ENCODE measurements around the gene ACACB. TPM values are rescaled to one million over a fixed set of nuclear protein-coding genes. Genes with fewer than 3 reads are reported as not detected.

The ACACB gene
- total RNA-seq, 2 experiments from 2014 or later = 21.4 to 23.2 TPM

- ATAC-seq (ENCODE audit: low read depth) (no peak), DNase-seq (no peak)
- no peak overlapping the region for H3K27ac Mint-ChIP-seq
- H3K27me3 Mint-ChIP-seq = no peaks in the 10 kb centered on the region
- H3K9me3 Mint-ChIP-seq = no peaks in the 10 kb centered on the region
- H3K36me3 Mint-ChIP-seq = no peaks in the 10 kb centered on the region
- POLR2A ChIA-PET = no interaction called here
- no peaks in the 10 kb centered on the region for H3K4me1 Mint-ChIP-seq
- H3K4me3 Mint-ChIP-seq = no peak overlapping the region
Measured at GRCh38 chr12:109284392-109284791, 168.0 kb downstream of the ACACB start.

- Mint-ChIP-seq H3K9me3 (no peaks in the 10 kb centered on the region), H3K4me3 (no peak overlapping the region), H3K27ac (no peak overlapping the region), H3K27me3 (peaks cover 2% of the 10 kb centered on the region), H3K36me3 (no peaks in the 10 kb centered on the region), H3K4me1 (no peaks in the 10 kb centered on the region)
- ATAC-seq (ENCODE audit: low read depth) (no peak), DNase-seq (no peak)
- POLR2A ChIA-PET = no interaction called here
Measured at GRCh38 chr12:109286252-109286651, 169.9 kb downstream of the ACACB start.

- DNase-seq (no peak), ATAC-seq (ENCODE audit: low read depth) (no peak)
- H3K36me3 Mint-ChIP-seq = no peaks in the 10 kb centered on the region
- no peaks in the 10 kb centered on the region for H3K9me3 Mint-ChIP-seq
- H3K4me1 Mint-ChIP-seq = no peaks in the 10 kb centered on the region
- H3K27ac Mint-ChIP-seq = no peak overlapping the region
- H3K4me3 Mint-ChIP-seq = no peak overlapping the region
- peaks cover 3% of the 10 kb centered on the region for H3K27me3 Mint-ChIP-seq
- POLR2A ChIA-PET = no interaction called here
Measured at GRCh38 chr12:109286652-109287051, 170.3 kb downstream of the ACACB start.

GRCh38 chr12:109287181-109287580 lies 170.8 kb downstream of the ACACB start:
- no peak for ATAC-seq (ENCODE audit: low read depth)
- no peaks in the 10 kb centered on the region for H3K4me1 Mint-ChIP-seq
- H3K36me3 Mint-ChIP-seq = no peaks in the 10 kb centered on the region
- POLR2A ChIA-PET = no interaction called here
- H3K4me3 Mint-ChIP-seq = no peak overlapping the region
- H3K9me3 Mint-ChIP-seq = no peaks in the 10 kb centered on the region
- no peak overlapping the region for H3K27ac Mint-ChIP-seq
- DNase-seq = no peak
- peaks cover 3% of the 10 kb centered on the region for H3K27me3 Mint-ChIP-seq

- H3K36me3 Mint-ChIP-seq = no peaks in the 10 kb centered on the region
- peaks cover 3% of the 10 kb centered on the region for H3K27me3 Mint-ChIP-seq
- POLR2A ChIA-PET = no interaction called here
- H3K27ac Mint-ChIP-seq = no peak overlapping the region
- no peaks in the 10 kb centered on the region for H3K4me1 Mint-ChIP-seq
- ATAC-seq (ENCODE audit: low read depth) = no peak
- DNase-seq = no peak
- no peaks in the 10 kb centered on the region for H3K9me3 Mint-ChIP-seq
- H3K4me3 Mint-ChIP-seq = no peak overlapping the region
Measured at GRCh38 chr12:109287811-109288469, 171.6 kb downstream of the ACACB start.

- POLR2A ChIA-PET = no interaction called here
- ATAC-seq (ENCODE audit: low read depth) = no peak
Measured at GRCh38 chr12:109288571-109288970, 172.2 kb downstream of the ACACB start.

GRCh38 chr12:109289004-109289403 lies 172.6 kb downstream of the ACACB start:
- Mint-ChIP-seq H3K4me1 (no peaks in the 10 kb centered on the region), H3K9me3 (no peaks in the 10 kb centered on the region), H3K36me3 (no peaks in the 10 kb centered on the region), H3K27ac (no peak overlapping the region), H3K27me3 (peaks cover 3% of the 10 kb centered on the region), H3K4me3 (no peak overlapping the region)
- no peak for DNase-seq
- ATAC-seq (ENCODE audit: low read depth) = no peak
- POLR2A ChIA-PET = no interaction called here

More at GRCh38 chr12:109288571-109288970, 172.2 kb downstream of the ACACB start:
- peaks cover 3% of the 10 kb centered on the region for H3K27me3 Mint-ChIP-seq
- no peak for DNase-seq
- no peaks in the 10 kb centered on the region for H3K9me3 Mint-ChIP-seq
- no peaks in the 10 kb centered on the region for H3K36me3 Mint-ChIP-seq
- H3K4me1 Mint-ChIP-seq = no peaks in the 10 kb centered on the region
- no peak overlapping the region for H3K4me3 Mint-ChIP-seq
- no peak overlapping the region for H3K27ac Mint-ChIP-seq

GRCh38 chr12:109289551-109289950 lies 173.2 kb downstream of the ACACB start:
- POLR2A ChIA-PET = no interaction called here
- Mint-ChIP-seq H3K27me3 (peaks cover 3% of the 10 kb centered on the region), H3K4me3 (no peak overlapping the region), H3K9me3 (no peaks in the 10 kb centered on the region), H3K36me3 (no peaks in the 10 kb centered on the region), H3K4me1 (no peaks in the 10 kb centered on the region), H3K27ac (no peak overlapping the region)
- DNase-seq (no peak), ATAC-seq (ENCODE audit: low read depth) (no peak)

- ATAC-seq (ENCODE audit: low read depth) = no peak
- no peak for DNase-seq
- Mint-ChIP-seq H3K4me3 (no peak overlapping the region), H3K9me3 (no peaks in the 10 kb centered on the region), H3K27me3 (peaks cover 3% of the 10 kb centered on the region), H3K36me3 (no peaks in the 10 kb centered on the region), H3K4me1 (no peaks in the 10 kb centered on the region), H3K27ac (no peak overlapping the region)
- POLR2A ChIA-PET = no interaction called here
Measured at GRCh38 chr12:109290061-109290460, 173.7 kb downstream of the ACACB start.

- peaks cover 3% of the 10 kb centered on the region for H3K27me3 Mint-ChIP-seq
- no peaks in the 10 kb centered on the region for H3K36me3 Mint-ChIP-seq
- POLR2A ChIA-PET = no interaction called here
- no peak overlapping the region for H3K4me3 Mint-ChIP-seq
- H3K4me1 Mint-ChIP-seq = no peaks in the 10 kb centered on the region
- DNase-seq (no peak), ATAC-seq (ENCODE audit: low read depth) (no peak)
- no peaks in the 10 kb centered on the region for H3K9me3 Mint-ChIP-seq
- no peak overlapping the region for H3K27ac Mint-ChIP-seq
Measured at GRCh38 chr12:109291117-109291516, 174.7 kb downstream of the ACACB start.

- Mint-ChIP-seq H3K9me3 (no peaks in the 10 kb centered on the region), H3K27ac (no peak overlapping the region), H3K36me3 (no peaks in the 10 kb centered on the region), H3K4me3 (peak overlapping the region; percentile 57), H3K27me3 (peaks cover 5% of the 10 kb centered on the region), H3K4me1 (no peaks in the 10 kb centered on the region)
- no peak for DNase-seq
- no peak for ATAC-seq (ENCODE audit: low read depth)
- POLR2A ChIA-PET = no interaction called here
Measured at GRCh38 chr12:109291521-109292341, 175.3 kb downstream of the ACACB start.

- Mint-ChIP-seq H3K27ac (no peak overlapping the region), H3K27me3 (peaks cover 5% of the 10 kb centered on the region), H3K36me3 (no peaks in the 10 kb centered on the region), H3K4me1 (no peaks in the 10 kb centered on the region), H3K9me3 (no peaks in the 10 kb centered on the region), H3K4me3 (no peak overlapping the region)
- POLR2A ChIA-PET = no interaction called here
- no peak for ATAC-seq (ENCODE audit: low read depth)
- no peak for DNase-seq
Measured at GRCh38 chr12:109292342-109292711, 175.9 kb downstream of the ACACB start.

GRCh38 chr12:109293106-109293505 lies 176.7 kb downstream of the ACACB start:
- Mint-ChIP-seq H3K4me3 (no peak overlapping the region), H3K27ac (no peak overlapping the region), H3K27me3 (peaks cover 5% of the 10 kb centered on the region), H3K36me3 (no peaks in the 10 kb centered on the region), H3K4me1 (no peaks in the 10 kb centered on the region), H3K9me3 (no peaks in the 10 kb centered on the region)
- POLR2A ChIA-PET = no interaction called here
- DNase-seq (no peak), ATAC-seq (ENCODE audit: low read depth) (no peak)

- Mint-ChIP-seq H3K36me3 (no peaks in the 10 kb centered on the region), H3K4me1 (no peaks in the 10 kb centered on the region), H3K4me3 (no peak overlapping the region), H3K9me3 (no peaks in the 10 kb centered on the region), H3K27ac (no peak overlapping the region), H3K27me3 (peaks cover 5% of the 10 kb centered on the region)
- POLR2A ChIA-PET = no interaction called here
- ATAC-seq (ENCODE audit: low read depth) (no peak), DNase-seq (no peak)
Measured at GRCh38 chr12:109294286-109294796, 178.0 kb downstream of the ACACB start.

Measured in activated naive CD8-positive, alpha-beta T cell treated with anti-CD3 and anti-CD28 coated beads, Interleukin-2, amount 10 ng/mL, durations not matched to agents 7 days and 5 days (primary cell).